Hematopoietic multipotent progenitor cell (in vitro differentiated cells): ENCODE results near the gene AKAP13. TPM values are rescaled to one million over a fixed set of nuclear protein-coding genes. Genes with fewer than 3 reads are reported as not detected.

ENCODE experiments used
- DNase-seq, 3 donors: peaks; one replicate each; pipeline ENCODE4 v3.0.0-alpha.2; 2011 to 2015; ENCODE audit warnings: low read depth in 2 of 3, low spot score in 2 of 3
- total RNA-seq: library from RNA; depleted of rRNA; stranded (reverse); fragments of >200 nt; gene quantifications from one replicate; pipeline ENCODE4 v1.2.3, GENCODE V29; 2012

Gene AKAP13
- total RNA-seq, 1 donor: 163 TPM

GRCh38 chr15:85609492-85609891 lies 229.1 kb downstream of the AKAP13 start:
- DNase-seq: no peak

GRCh38 chr15:85611361-85611760 lies 231.0 kb downstream of the AKAP13 start:
- DNase-seq: no peak

- no peak for DNase-seq
These were observed 233.7 kb downstream of the AKAP13 start for GRCh38 chr15:85614059-85614458.

- peak in 2 of 3 donors; percentile 70 to 76 for DNase-seq
These were observed 235.5 kb downstream of the AKAP13 start for GRCh38 chr15:85615930-85616329.

- no peak for DNase-seq
These were observed 236.2 kb downstream of the AKAP13 start for GRCh38 chr15:85616549-85617110.

GRCh38 chr15:85618228-85618505 lies 237.8 kb downstream of the AKAP13 start:
- no peak for DNase-seq

- DNase-seq: peak in 2 of 3 donors; percentile 61 to 78
These were observed 238.6 kb downstream of the AKAP13 start for GRCh38 chr15:85618956-85619491.

GRCh38 chr15:85619992-85620689 lies 239.7 kb downstream of the AKAP13 start:
- DNase-seq: no peak

GRCh38 chr15:85620690-85621049 lies 240.3 kb downstream of the AKAP13 start:
- DNase-seq: no peak

- no peak for DNase-seq
These were observed 240.7 kb downstream of the AKAP13 start for GRCh38 chr15:85621094-85621493.

- DNase-seq: no peak
These were observed 241.9 kb downstream of the AKAP13 start for GRCh38 chr15:85622221-85622831.

- peak in 2 of 3 donors; percentile 51 to 54 for DNase-seq
These were observed 243.1 kb downstream of the AKAP13 start for GRCh38 chr15:85623315-85624049.

- peak in 2 of 3 donors; percentile 56 to 67 for DNase-seq
These were observed 243.9 kb downstream of the AKAP13 start for GRCh38 chr15:85624291-85624801.

GRCh38 chr15:85625166-85625830 lies 244.9 kb downstream of the AKAP13 start:
- DNase-seq: no peak

GRCh38 chr15:85625856-85626255 lies 245.5 kb downstream of the AKAP13 start:
- DNase-seq: peak in 2 of 3 donors; percentile 74 to 90

- DNase-seq: no peak
These were observed 247.0 kb downstream of the AKAP13 start for GRCh38 chr15:85627213-85627935.

- DNase-seq: peak in 1 of 3 donors; percentile 37
These were observed 249.9 kb downstream of the AKAP13 start for GRCh38 chr15:85630311-85630710.

- no peak for DNase-seq
These were observed 250.6 kb downstream of the AKAP13 start for GRCh38 chr15:85631018-85631417.

- DNase-seq: no peak
These were observed 251.6 kb downstream of the AKAP13 start for GRCh38 chr15:85632014-85632413.

GRCh38 chr15:85633859-85634258 lies 253.5 kb downstream of the AKAP13 start:
- DNase-seq: no peak
